HG03064 (cell line): ENCODE results near the gene NR5A2.

Experiments
- ATAC-seq: cut with Tn5 transposase; IDR thresholded peaks from one replicate; pipeline ENCODE4 v1.9.1; 2021; ENCODE audit warnings: low read depth; ENCODE audit not compliant: unreplicated experiment

NR5A2 gene

DNA sequence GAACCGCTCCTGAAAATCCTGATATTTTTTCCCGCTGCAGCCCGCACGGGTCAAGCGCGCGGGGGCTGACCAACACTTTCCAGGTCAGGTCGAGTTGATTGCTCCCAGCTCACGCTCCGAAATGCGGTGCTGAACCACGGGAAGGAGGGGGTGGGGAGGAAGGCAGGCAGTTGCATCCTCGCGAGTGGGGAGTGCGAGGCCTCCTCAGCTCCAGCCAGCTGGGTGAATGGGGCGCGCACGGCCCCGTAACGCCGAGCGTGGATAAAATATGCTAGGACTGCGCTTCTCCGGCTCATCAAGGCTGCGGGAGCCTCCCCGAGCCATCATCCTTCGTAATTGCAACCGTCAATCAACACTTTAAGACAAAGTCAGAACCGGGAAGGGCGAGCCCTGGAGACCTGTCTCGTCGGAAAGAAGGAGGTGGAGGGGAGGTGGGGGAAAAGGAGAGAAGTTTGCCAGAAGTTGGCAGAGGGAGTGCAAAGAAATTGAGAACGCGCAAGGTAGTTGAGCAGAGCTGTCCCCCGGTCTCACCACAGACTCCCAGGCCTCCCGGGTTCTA lies 8.0 kb downstream of the NR5A2 start:
- ATAC-seq = no peak

DNA sequence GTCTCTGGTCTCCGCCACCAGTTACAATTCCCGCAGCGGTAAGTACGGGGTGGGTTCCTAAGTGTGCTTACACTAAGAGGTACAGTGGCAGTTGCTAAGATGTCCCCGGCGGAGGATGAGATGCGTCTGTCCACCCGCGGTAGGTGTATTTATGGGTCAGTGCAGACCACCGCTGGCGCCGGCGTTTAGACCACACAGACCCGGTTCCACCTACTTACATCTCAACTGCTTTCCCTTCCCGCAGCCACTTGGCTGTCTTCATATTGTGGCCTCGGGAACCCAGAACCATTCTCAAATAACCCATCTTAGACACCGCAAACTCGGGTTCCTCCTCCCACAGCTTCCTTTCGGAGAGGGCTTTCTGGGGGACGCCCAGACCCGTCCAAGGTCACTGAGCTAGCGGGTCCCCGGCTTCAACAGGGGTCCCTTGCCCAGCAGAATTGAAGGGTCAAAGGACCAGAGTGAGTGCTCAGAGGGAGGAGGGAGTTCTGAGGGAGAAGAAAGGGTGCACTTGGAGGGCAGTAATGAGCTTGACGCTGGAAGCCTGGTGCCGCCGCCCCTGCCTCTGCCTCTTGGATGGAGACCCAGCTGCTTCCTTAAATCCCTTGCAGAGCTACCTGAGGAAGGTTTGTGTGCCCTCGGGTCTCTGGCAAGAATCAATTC lies 8.6 kb downstream of the NR5A2 start:
- ATAC-seq = no peak

DNA sequence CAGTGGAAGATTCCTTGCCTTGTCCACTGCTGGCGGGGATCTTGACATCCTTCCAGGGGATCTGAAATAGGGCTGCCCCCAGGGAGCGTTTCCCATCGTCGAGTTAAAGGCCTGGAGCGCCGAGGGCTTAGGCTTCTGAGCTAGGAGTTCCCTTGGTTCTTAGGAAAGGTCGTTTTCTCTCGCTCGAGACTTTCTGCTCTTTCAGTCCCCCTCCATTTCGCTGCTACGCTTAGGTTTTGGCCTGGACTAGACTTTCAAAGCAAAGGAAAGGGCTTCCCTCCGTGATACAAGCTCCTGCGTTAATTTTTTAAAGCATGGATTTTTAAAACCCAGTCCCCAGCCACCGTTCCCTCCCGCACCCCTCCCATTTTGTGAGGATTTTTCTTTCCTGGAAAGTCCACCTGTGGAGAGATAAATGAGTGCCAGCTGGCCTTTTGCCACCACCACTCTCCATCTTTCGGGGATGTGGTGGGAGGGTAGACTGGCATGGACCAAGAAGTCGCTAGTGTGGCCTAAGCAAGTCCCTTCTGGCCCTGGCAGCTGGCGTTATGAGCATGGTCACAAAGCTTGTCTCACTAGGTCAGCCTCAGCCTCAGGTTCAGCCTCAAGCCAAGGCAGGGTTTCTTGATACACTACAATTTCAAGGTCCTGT lies 9.2 kb downstream of the NR5A2 start:
- ATAC-seq = no peak

DNA sequence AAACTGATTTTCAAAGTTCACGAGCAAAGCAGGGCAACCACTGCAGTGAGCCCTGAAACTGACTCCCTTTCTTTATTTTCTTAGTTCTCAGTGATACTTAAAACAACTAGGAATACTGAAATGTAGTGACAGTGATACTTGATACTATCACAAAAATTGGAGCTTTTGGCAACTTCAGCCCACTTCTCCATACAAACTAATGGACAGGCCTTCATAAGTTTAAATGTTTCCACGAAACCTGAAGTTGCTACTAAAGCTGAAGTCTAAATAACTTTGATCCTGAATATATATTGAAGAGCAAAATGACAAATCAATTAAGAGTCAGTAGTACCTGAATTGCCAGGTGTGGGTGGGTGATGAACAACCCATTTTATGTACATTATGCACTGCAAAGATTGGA lies 10.0 kb downstream of the NR5A2 start:
- ATAC-seq = no peak

DNA sequence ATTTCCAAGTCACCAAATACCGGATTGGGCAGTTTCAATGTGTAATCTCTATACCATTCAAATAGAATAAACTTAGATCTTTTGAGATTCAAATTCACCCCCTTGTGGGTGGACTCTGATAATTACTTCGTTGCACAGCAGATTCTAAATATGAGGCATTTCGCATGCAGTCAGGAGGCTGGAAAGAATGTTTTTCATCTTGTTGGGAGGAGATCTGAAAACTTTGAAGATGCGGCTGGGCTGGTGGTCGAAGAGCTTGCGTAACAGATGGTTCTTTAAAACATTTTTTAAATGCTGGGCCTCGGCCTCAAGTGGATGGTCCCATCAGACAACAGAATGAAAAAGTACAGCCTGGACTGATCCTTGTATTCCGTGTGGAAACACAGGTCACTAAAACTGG lies 10.4 kb downstream of the NR5A2 start:
- no peak for ATAC-seq

DNA sequence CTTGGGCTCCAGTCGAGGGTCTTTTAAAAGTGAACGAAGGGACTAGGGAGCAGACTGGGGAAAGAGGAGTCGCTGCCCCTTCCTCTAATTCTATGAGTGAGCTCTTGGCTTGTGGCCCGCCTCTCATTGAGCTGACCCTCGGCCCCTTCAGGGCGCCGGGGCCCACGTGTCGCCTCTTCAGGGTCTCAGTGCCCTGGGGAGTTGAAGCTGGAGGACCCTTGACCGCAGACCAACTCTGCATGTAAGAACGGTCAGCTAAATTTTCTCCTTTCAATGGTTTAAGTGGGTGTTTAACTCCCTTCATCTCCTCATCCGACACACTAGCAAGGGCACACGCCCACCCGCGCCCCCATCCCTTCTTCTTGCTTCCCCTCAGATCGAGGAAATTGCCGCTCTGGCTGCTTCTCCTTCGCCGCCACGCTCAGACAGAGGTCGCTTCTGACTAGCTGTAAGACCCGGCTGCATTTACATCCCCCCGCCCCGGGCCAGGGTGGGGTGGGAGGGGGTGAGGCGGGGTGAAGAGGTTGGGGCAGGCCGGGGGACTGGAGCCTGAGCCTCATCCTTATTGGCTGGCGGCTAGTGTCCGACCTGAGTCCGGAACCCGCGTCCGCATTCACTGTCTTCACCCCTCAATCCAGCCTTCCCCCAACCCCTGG lies 10.9 kb downstream of the NR5A2 start:
- ATAC-seq = no peak

DNA sequence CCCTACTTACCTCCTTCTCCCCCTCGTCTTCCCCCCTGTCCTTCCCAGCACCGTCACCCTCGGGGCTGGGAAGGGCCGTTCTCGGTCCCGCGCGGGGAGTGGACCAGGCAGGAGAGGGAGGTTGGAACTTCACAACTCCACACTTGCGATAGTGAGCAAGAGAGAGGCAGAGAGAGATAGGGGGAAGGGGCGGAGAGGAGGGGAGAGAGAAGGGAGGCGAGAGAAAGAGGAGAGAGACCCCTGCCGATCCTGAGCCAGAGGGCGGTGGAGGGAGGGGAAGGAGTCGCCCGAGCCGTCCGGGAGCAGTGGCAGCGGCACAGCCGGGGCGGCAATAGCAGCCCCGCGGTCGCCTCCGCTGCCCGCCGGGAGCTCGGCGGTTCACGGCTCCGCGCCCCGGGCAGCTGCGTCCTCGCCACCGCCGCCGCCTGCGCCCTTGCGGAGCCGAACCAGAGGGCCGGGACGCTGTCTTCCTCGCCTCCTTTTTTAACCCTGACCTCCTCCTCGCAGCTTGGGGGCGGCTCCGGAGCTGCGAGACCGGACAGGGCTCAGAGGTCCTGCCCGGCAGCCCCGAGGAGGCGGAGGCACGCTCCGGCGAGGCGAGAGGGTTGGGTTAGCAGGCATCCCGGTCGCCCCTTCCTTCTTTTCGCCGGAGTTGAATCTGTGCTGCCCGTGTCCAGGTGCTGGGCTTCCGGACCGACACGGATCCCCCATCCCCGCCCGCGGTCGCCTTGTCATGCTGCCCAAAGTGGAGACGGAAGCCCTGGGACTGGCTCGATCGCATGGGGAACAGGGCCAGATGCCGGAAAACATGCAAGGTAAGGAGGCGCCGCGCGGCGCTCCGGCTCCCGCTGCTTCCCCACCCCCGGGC lies 11.7 kb downstream of the NR5A2 start:
- no peak for ATAC-seq

DNA sequence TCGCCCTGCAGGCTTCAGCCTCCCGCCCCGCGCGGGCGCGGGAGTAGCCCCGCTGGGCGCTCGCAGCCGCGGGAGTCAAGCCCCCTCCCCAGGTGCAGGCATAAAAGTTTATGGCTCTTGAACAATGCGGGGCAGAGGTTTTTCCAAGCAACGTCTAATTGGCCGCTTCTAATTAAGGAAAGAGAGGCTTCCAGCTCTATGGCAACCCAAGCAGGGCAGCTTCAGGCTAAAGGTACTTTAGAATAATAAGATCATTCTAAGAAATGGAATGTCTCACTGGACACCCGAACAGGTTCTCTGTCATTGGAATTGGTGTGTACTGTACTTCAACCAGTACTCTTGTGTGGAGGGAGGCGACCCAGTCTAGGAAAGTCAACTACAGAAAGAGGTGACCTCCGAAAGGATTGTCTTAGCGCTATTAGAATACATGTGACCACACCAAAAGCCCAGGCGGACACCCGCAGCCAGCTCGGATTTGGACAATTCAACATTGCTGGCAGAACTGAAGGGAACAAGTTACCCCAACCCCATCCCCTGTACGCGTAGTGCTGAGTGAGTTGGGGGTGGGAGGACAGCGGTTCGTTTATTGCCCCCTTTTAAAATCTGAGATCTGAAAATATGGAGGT lies 12.5 kb downstream of the NR5A2 start:
- no peak for ATAC-seq

DNA sequence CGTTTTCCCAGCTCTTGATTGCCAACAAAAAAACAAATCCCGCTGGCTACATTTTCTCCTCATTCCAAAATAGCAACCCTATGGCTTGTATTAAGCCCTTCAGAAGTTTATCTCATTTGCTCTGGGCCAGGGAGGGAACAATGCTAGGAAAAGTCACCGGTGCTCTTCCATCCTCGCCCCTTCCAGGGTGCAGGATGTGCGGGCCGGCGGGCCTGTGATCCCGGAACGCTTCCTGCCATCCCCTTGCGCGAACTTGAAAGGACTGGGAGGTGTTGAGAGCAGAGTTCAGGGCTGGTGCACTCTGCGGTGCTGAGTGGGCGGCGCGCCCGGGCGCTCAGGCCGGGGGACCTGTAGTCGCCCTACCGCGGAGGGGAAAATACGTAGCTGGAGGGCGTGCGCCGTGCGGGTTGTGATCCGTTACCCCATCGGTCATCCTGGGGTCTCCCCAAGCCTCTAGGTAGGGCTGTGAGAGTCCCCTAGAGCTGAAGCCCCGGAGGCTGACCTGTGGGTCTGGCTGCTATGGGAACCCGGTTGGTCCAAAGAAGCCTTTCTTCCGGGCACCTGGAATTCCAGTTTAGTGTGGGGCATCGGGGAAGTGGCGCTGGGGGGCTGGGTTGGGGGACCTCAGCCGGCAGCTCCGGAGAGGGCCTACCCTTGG lies 13.1 kb downstream of the NR5A2 start:
- ATAC-seq = no peak

DNA sequence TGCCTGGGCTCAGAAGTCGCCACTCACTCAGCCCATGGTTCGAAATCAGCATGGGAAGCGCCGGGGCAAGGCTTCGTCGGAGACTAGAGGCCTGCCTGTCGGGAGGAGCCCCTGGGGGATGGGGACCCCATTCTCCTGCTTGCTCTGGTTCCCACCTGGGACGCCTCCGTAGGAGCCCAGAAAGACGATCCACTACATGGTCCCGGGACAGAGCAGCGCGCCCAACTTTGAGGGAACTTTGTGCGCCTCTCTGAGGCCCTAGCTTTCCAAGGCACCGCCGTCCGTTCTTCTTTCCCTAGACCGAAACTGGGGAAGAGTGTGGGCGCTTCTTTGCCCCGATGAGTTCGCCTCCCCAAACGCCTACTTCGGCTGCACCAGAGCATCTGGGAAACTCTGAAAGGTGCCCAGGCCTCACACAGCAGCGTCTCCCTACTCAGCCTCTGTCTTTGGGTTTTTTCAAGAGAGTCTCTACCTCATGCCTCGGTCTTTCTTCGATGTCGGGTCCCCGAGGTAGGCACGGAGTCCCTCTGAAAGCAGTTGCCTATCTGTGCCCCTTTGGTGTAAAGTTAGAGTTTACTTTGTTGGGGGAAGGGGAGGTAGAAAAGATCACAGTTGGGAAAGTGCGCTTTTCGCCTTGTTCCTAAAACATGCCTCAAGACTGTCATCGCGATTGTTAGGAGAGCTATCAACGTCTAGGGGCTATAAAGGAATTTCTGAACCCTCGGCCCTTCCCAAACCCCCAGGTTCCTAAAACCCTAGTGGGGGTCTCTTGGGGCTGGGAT lies 14.0 kb downstream of the NR5A2 start:
- ATAC-seq = no peak

DNA sequence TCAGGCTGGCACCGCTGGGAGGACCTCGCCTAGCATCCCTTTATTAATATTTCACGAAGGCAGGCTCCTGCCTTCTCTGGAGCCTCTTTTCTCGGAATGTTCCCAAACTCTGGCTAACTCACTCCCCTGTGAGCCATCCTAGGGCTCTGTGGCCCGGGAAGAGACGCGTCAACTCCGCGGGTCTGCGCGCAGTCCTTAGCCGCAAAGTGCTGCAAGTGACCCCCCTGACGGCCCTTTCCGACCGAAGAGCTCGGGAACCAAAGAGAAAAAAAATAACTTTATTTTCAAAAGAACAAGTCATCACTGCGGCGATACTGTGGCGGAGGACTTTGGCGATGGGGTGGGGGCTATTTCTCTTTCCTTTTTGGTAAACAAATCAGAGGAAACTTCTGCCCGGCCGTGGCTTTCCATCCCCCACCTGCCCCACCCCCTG lies 14.6 kb downstream of the NR5A2 start:
- no peak for ATAC-seq

DNA sequence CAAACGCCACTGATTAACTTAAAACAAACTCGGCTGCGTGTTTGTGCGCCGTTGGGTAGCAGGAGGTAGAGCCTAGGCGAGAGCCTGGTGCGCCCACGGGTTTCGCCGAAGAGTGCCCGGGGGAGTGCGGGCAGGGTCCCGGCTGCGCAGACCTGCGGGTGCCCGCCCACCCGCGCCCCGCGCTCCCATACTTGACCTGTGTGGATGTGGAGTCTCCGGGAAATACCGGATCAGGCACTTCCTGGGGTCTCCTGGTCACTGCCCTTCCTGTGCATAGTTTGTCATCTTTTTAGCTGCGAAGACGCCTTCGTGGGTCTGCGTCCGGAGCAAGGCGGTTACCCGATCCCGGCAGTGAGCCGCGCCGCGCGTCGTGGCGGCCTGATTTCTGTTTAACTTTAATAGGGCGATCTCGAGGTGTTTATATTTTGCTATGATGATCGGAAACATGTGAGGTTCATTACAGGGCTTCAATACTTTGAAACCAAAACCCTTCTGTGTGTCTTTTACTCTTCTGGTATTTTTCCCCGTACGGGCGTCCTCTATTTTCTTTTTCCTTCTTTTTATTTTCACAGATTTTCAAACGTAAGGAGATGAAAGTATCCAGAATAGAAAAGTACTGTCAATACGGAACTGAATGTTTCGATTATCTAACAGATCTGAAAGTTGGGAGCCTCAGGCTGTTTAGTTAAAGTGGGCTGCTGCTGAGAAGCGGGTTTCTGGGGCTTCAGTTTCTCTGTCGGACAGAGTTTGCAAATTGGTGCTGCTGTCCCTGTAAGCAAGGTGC lies 15.2 kb downstream of the NR5A2 start:
- no peak for ATAC-seq

DNA sequence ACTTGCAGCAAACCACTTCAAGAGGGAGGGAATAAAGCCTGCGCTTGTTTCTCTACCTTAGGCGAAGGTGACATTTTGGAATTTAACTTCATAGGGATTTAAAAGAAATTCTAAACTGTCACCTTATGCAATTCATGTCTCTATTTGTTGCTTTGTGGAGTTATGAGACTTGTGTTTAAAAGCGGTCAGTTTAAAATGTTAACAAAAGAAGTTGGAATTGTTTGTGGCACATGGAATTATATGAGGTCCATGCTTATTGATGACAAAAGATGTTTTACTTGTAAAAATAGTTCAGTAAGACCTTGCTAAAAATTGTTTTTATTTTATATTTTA lies 15.8 kb downstream of the NR5A2 start:
- no peak for ATAC-seq

DNA sequence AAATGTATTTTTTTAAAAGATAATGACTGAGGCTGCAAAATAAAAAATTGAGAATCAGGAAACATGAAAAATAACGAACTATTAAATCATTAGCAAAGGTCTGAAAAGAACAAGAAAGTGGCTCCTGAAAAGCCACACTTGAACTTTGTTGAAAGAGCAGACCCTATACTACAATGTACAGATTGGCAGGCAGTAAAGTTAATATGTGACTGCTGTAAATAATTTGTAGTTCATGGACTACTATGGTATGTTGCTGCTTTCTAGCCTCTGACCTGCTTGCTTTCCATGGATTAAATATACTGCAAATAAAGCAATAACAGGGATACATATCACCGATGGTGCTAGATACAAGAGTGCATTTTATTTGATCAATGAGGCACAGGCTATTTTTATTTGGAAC lies 18.6 kb downstream of the NR5A2 start:
- no peak for ATAC-seq

DNA sequence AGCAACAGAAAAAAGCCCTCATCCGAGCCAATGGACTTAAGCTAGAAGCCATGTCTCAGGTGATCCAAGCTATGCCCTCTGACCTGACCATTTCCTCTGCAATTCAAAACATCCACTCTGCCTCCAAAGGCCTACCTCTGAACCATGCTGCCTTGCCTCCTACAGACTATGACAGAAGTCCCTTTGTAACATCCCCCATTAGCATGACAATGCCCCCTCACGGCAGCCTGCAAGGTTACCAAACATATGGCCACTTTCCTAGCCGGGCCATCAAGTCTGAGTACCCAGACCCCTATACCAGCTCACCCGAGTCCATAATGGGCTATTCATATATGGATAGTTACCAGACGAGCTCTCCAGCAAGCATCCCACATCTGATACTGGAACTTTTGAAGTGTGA lies 20.7 kb downstream of the NR5A2 start:
- ATAC-seq = no peak

DNA sequence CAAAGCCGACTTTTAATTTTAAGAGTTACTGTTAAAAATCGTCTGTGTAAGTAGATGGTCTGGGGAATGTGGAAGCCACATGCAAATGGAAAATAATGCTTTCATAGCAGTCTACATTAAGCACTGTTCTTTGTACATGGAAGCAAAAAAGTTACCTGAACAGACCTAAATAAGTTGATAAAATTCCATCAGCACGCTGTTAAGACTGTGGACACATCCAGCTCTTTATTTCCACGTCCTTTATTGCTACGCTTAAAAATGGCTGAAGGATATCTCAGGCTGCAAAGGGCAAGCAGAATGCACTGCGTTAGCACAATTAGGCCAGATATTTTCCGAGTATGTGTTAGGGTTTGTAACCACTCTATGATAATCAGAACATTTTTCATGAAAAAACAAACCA lies 22.3 kb downstream of the NR5A2 start:
- ATAC-seq = no peak

DNA sequence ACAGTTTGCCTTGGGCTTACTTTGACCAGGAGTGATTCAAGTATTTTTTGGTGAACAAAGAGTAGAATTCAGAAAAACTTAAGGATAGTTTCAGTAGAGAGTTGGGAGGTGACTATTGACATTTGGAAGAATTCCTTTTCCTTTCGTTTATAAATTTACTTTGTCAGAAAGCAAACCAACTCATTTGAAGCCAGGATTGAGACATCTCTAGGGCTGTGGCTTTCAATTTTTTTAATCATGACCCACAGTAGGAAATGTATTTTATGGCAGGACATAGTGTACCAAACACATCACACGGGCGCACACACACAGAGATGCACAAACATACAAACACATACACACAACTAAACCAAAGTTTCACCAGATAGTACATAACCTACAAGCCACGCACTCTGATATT lies 24.1 kb downstream of the NR5A2 start:
- no peak for ATAC-seq

DNA sequence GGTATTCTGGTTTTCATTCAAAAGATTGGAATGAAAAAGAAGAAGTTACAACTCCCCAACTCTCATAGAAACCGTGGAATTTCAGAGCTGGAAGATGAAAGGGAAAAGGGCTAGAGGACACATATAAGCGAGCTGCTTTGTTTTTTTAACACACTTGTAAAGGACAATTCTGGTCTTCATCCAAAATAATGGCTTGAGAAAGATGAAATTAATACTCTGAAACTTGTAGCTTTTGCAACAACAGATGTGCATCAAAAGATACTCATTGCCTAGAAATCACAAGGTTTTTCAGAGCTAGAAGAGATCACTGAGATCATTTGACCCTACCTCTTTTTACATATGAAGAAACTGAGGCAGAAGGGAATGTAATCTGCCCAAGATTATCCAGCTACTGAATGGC lies 25.6 kb downstream of the NR5A2 start:
- no peak for ATAC-seq

DNA sequence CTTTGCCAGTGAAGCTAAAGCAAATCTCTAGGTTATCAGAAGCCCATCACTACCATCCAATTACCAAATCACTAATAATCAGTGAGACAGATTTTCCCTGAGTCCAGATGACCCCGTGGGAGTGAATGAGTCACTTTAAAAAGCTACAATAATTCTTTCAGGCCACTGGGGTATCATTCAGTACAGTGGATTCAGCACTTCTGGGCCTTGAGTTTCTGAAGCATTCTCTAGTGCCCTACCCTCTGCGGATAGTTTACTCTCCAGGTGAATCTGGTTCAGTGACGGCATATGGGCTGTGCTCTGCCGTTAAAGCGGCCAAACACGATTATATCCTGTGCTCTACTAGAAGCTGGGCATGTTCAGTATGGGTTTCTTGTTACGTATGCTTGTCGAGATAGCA lies 26.1 kb downstream of the NR5A2 start:
- no peak for ATAC-seq
